NCI-H1930 (cell line): Measurements from ENCODE around the gene ZNF177.

Experiments used
- DNase-seq, 2 experiments: peaks; one replicate each; lab custom pipeline; 2025; lab: John Stamatoyannopoulos, UW

The ZNF177 gene

GRCh38 chr19:9430444-9430843 lies 67.6 kb downstream of the ZNF177 start:
- no peak for DNase-seq

GRCh38 chr19:9431475-9431874 lies 68.7 kb downstream of the ZNF177 start:
- DNase-seq: peak in 1 of 2 experiments; percentile 12
